Measurements from ENCODE around the gene COL20A1. TPM values are rescaled to one million over a fixed set of nuclear protein-coding genes. Genes with fewer than 3 reads are reported as not detected.

COL20A1 gene
- total and polyA plus RNA-seq, 4 donors = 0.06 to 0.09 TPM; not detected in 2

- TF ChIP-seq CTCF (IDR thresholded peaks at IDR 0.05; ENCODE audit: control extremely low read depth, extremely low read depth) = no peak
- Histone ChIP-seq H3K4me3 (no peak overlapping the region), H3K9me3 (ENCODE audit: control insufficient read depth in 4 of 4, insufficient read depth in 3 of 4, low read length in 3 of 4) (peaks cover 0 to 2% (median 0%) of the 10 kb centered on the region in 4 donors), H3K27me3 (ENCODE audit: control insufficient read depth in 3 of 3, insufficient read depth in 3 of 3, low read length in 2 of 3) (peaks cover 0 to 7% (median 0%) of the 10 kb centered on the region in 3 donors), H3K27ac (ENCODE audit: low read depth in 1 of 2, low read length in 1 of 2) (no peak overlapping the region), H3K36me3 (ENCODE audit: control insufficient read depth in 4 of 4, insufficient read depth in 4 of 4, low read length in 4 of 4) (peaks cover 0 to 9% (median 5%) of the 10 kb centered on the region in 4 donors), H3K4me1 (ENCODE audit: control insufficient read depth in 5 of 5, insufficient read depth in 5 of 5, low read length in 5 of 5) (peaks cover 0 to 26% (median 0%) of the 10 kb centered on the region in 5 donors), H3K9ac (ENCODE audit: insufficient read depth in 1 of 2, low read length in 2 of 2) (no peak overlapping the region)
- ATAC-seq (ENCODE audit: insufficient read depth, low FRiP score) (no peak), DNase-seq (no peak)
- WGBS, 2 donors = 64 to 70% methylated on average over 10 to 11 of the region's 11 CpGs
Measured at GRCh38 chr20:63293456-63293855, 470 bp downstream of the COL20A1 start.

- no peak for TF ChIP-seq CTCF (IDR thresholded peaks at IDR 0.05; ENCODE audit: control extremely low read depth, extremely low read depth)
- H3K27me3 ChIP-seq (ENCODE audit: control insufficient read depth in 3 of 3, insufficient read depth in 3 of 3, low read length in 2 of 3) = peaks cover 0 to 7% (median 0%) of the 10 kb centered on the region in 3 donors
- H3K4me1 ChIP-seq (ENCODE audit: control insufficient read depth in 5 of 5, insufficient read depth in 5 of 5, low read length in 5 of 5) = peaks cover 0 to 26% (median 0%) of the 10 kb centered on the region in 5 donors
- DNase-seq (no peak), ATAC-seq (ENCODE audit: insufficient read depth, low FRiP score) (no peak)
- no peak overlapping the region for H3K27ac ChIP-seq (ENCODE audit: low read depth in 1 of 2, low read length in 1 of 2)
- H3K4me3 ChIP-seq = no peak overlapping the region
- peaks cover 0 to 4% (median 0%) of the 10 kb centered on the region in 4 donors for H3K9me3 ChIP-seq (ENCODE audit: control insufficient read depth in 4 of 4, insufficient read depth in 3 of 4, low read length in 3 of 4)
- H3K36me3 ChIP-seq (ENCODE audit: control insufficient read depth in 4 of 4, insufficient read depth in 4 of 4, low read length in 4 of 4) = peaks cover 0 to 4% (median under 1%) of the 10 kb centered on the region in 4 donors
- WGBS, 2 donors = 55 to 68% methylated on average over 18 to 20 of the region's 22 CpGs
- H3K9ac ChIP-seq (ENCODE audit: insufficient read depth in 1 of 2, low read length in 2 of 2) = no peak overlapping the region
Measured at GRCh38 chr20:63293871-63294535, 1.0 kb downstream of the COL20A1 start.

GRCh38 chr20:63294536-63294900 is 1.5 kb downstream of the COL20A1 start:
- H3K9me3 ChIP-seq (ENCODE audit: control insufficient read depth in 4 of 4, insufficient read depth in 3 of 4, low read length in 3 of 4) = peaks cover 0 to 5% (median 0%) of the 10 kb centered on the region in 4 donors
- ATAC-seq (ENCODE audit: insufficient read depth, low FRiP score) (no peak), DNase-seq (no peak)
- no peak overlapping the region for H3K4me3 ChIP-seq
- TF ChIP-seq CTCF (IDR thresholded peaks at IDR 0.05; ENCODE audit: control extremely low read depth, extremely low read depth) = no peak
- no peak overlapping the region for H3K27ac ChIP-seq (ENCODE audit: low read depth in 1 of 2, low read length in 1 of 2)
- H3K36me3 ChIP-seq (ENCODE audit: control insufficient read depth in 4 of 4, insufficient read depth in 4 of 4, low read length in 4 of 4) = no peaks in the 10 kb centered on the region
- H3K9ac ChIP-seq (ENCODE audit: insufficient read depth in 1 of 2, low read length in 2 of 2) = no peak overlapping the region
- 84 to 89% methylated on average over 12 of the region's 12 CpGs for WGBS, 2 donors
- H3K4me1 ChIP-seq (ENCODE audit: control insufficient read depth in 5 of 5, insufficient read depth in 5 of 5, low read length in 5 of 5) = peaks cover 0 to 26% (median 0%) of the 10 kb centered on the region in 5 donors
- H3K27me3 ChIP-seq (ENCODE audit: control insufficient read depth in 3 of 3, insufficient read depth in 3 of 3, low read length in 2 of 3) = peaks cover 0 to 10% (median 0%) of the 10 kb centered on the region in 3 donors
